ENCODE data around the gene MYD88.

The MYD88 gene

GRCh38 chr3:38168151-38169026, 29.9 kb downstream of the MYD88 start:
- no peak for DNase-seq

GRCh38 chr3:38169027-38169317, 30.5 kb downstream of the MYD88 start:
- DNase-seq = no peak

GRCh38 chr3:38170722-38171121, 32.3 kb downstream of the MYD88 start:
- DNase-seq = no peak

GRCh38 chr3:38171622-38172021, 33.2 kb downstream of the MYD88 start:
- DNase-seq = no peak

GRCh38 chr3:38173834-38174418, 35.5 kb downstream of the MYD88 start:
- DNase-seq = no peak

GRCh38 chr3:38177181-38177580, 38.7 kb downstream of the MYD88 start:
- no peak for DNase-seq

GRCh38 chr3:38186781-38187180, 48.3 kb downstream of the MYD88 start:
- no peak for DNase-seq

- DNase-seq = no peak
These were observed 52.0 kb downstream of the MYD88 start for GRCh38 chr3:38190481-38190881.

Measured in NCI-H187 treated with DMSO at 0.1 percent for 48 hours (cell line).